ENCODE results near the gene GHITM.
A peak's percentile ranks its signal among the peaks of the same experiment; 100 is the strongest.

The GHITM gene

GRCh38 chr10:84152769-84153168 lies 13.5 kb downstream of the GHITM start:
- Histone ChIP-seq H3K9me3 (ENCODE audit: control insufficient read depth, low read depth, low read length) (no peaks in the 10 kb centered on the region), H3K36me3 (ENCODE audit: control insufficient read depth, low read depth, low read length) (peaks cover 66% of the 10 kb centered on the region), H3K4me3 (ENCODE audit: low read length) (no peak overlapping the region), H3K4me1 (ENCODE audit: control insufficient read depth, low read depth, low read length) (no peaks in the 10 kb centered on the region), H3K27ac (ENCODE audit: low read length) (no peak overlapping the region), H3K9ac (ENCODE audit: low read length) (no peak overlapping the region), H3K27me3 (ENCODE audit: control insufficient read depth, insufficient read depth, low read length) (no peaks in the 10 kb centered on the region)

- Histone ChIP-seq H3K27me3 (ENCODE audit: control insufficient read depth, insufficient read depth, low read length) (no peaks in the 10 kb centered on the region), H3K9ac (ENCODE audit: low read length) (no peak overlapping the region), H3K27ac (ENCODE audit: low read length) (no peak overlapping the region), H3K4me1 (ENCODE audit: control insufficient read depth, low read depth, low read length) (peaks cover 14% of the 10 kb centered on the region), H3K36me3 (ENCODE audit: control insufficient read depth, low read depth, low read length) (peaks cover 45% of the 10 kb centered on the region), H3K9me3 (ENCODE audit: control insufficient read depth, low read depth, low read length) (no peaks in the 10 kb centered on the region), H3K4me3 (ENCODE audit: low read length) (no peak overlapping the region)
Measured at GRCh38 chr10:84155521-84155920, 16.2 kb downstream of the GHITM start.

GRCh38 chr10:84156009-84156408 lies 16.7 kb downstream of the GHITM start:
- no peaks in the 10 kb centered on the region for H3K27me3 ChIP-seq (ENCODE audit: control insufficient read depth, insufficient read depth, low read length)
- H3K9me3 ChIP-seq (ENCODE audit: control insufficient read depth, low read depth, low read length) = no peaks in the 10 kb centered on the region
- no peak overlapping the region for H3K27ac ChIP-seq (ENCODE audit: low read length)
- no peak overlapping the region for H3K9ac ChIP-seq (ENCODE audit: low read length)
- no peak overlapping the region for H3K4me3 ChIP-seq (ENCODE audit: low read length)
- H3K36me3 ChIP-seq (ENCODE audit: control insufficient read depth, low read depth, low read length) = peaks cover 40% of the 10 kb centered on the region
- H3K4me1 ChIP-seq (ENCODE audit: control insufficient read depth, low read depth, low read length) = peaks cover 19% of the 10 kb centered on the region

- peaks cover 27% of the 10 kb centered on the region for H3K4me1 ChIP-seq (ENCODE audit: control insufficient read depth, low read depth, low read length)
- H3K27ac ChIP-seq (ENCODE audit: low read length) = no peak overlapping the region
- H3K9ac ChIP-seq (ENCODE audit: low read length) = no peak overlapping the region
Measured at GRCh38 chr10:84156768-84157167, 17.5 kb downstream of the GHITM start.

GRCh38 chr10:84158061-84158460 lies 18.8 kb downstream of the GHITM start:
- peaks cover 20% of the 10 kb centered on the region for H3K36me3 ChIP-seq (ENCODE audit: control insufficient read depth, low read depth, low read length)
- H3K4me1 ChIP-seq (ENCODE audit: control insufficient read depth, low read depth, low read length) = peaks cover 38% of the 10 kb centered on the region
- H3K27me3 ChIP-seq (ENCODE audit: control insufficient read depth, insufficient read depth, low read length) = no peaks in the 10 kb centered on the region
- H3K9ac ChIP-seq (ENCODE audit: low read length) = no peak overlapping the region
- no peak overlapping the region for H3K27ac ChIP-seq (ENCODE audit: low read length)
- H3K9me3 ChIP-seq (ENCODE audit: control insufficient read depth, low read depth, low read length) = no peaks in the 10 kb centered on the region
- H3K4me3 ChIP-seq (ENCODE audit: low read length) = no peak overlapping the region

More at GRCh38 chr10:84156768-84157167, 17.5 kb downstream of the GHITM start:
- H3K36me3 ChIP-seq (ENCODE audit: control insufficient read depth, low read depth, low read length) = peaks cover 33% of the 10 kb centered on the region
- no peaks in the 10 kb centered on the region for H3K9me3 ChIP-seq (ENCODE audit: control insufficient read depth, low read depth, low read length)
- no peaks in the 10 kb centered on the region for H3K27me3 ChIP-seq (ENCODE audit: control insufficient read depth, insufficient read depth, low read length)
- no peak overlapping the region for H3K4me3 ChIP-seq (ENCODE audit: low read length)

GRCh38 chr10:84158550-84158949 lies 19.2 kb downstream of the GHITM start:
- H3K27ac ChIP-seq (ENCODE audit: low read length) = no peak overlapping the region
- H3K27me3 ChIP-seq (ENCODE audit: control insufficient read depth, insufficient read depth, low read length) = no peaks in the 10 kb centered on the region
- H3K9me3 ChIP-seq (ENCODE audit: control insufficient read depth, low read depth, low read length) = no peaks in the 10 kb centered on the region
- H3K36me3 ChIP-seq (ENCODE audit: control insufficient read depth, low read depth, low read length) = peaks cover 16% of the 10 kb centered on the region
- no peak overlapping the region for H3K9ac ChIP-seq (ENCODE audit: low read length)
- H3K4me3 ChIP-seq (ENCODE audit: low read length) = no peak overlapping the region
- H3K4me1 ChIP-seq (ENCODE audit: control insufficient read depth, low read depth, low read length) = peaks cover 43% of the 10 kb centered on the region

- H3K36me3 ChIP-seq (ENCODE audit: control insufficient read depth, low read depth, low read length) = peaks cover 10% of the 10 kb centered on the region
- no peak overlapping the region for H3K4me3 ChIP-seq (ENCODE audit: low read length)
- H3K9ac ChIP-seq (ENCODE audit: low read length) = no peak overlapping the region
- no peaks in the 10 kb centered on the region for H3K9me3 ChIP-seq (ENCODE audit: control insufficient read depth, low read depth, low read length)
- no peaks in the 10 kb centered on the region for H3K27me3 ChIP-seq (ENCODE audit: control insufficient read depth, insufficient read depth, low read length)
- no peak overlapping the region for H3K27ac ChIP-seq (ENCODE audit: low read length)
- H3K4me1 ChIP-seq (ENCODE audit: control insufficient read depth, low read depth, low read length) = peaks cover 49% of the 10 kb centered on the region
Measured at GRCh38 chr10:84159076-84159685, 19.9 kb downstream of the GHITM start.

- no peak overlapping the region for H3K27ac ChIP-seq (ENCODE audit: low read length)
- H3K9ac ChIP-seq (ENCODE audit: low read length) = no peak overlapping the region
- no peaks in the 10 kb centered on the region for H3K36me3 ChIP-seq (ENCODE audit: control insufficient read depth, low read depth, low read length)
- H3K9me3 ChIP-seq (ENCODE audit: control insufficient read depth, low read depth, low read length) = no peaks in the 10 kb centered on the region
- peaks cover 65% of the 10 kb centered on the region for H3K4me1 ChIP-seq (ENCODE audit: control insufficient read depth, low read depth, low read length)
- no peaks in the 10 kb centered on the region for H3K27me3 ChIP-seq (ENCODE audit: control insufficient read depth, insufficient read depth, low read length)
- H3K4me3 ChIP-seq (ENCODE audit: low read length) = peak overlapping the region; percentile 30
Measured at GRCh38 chr10:84160663-84161362, 21.5 kb downstream of the GHITM start.

- Histone ChIP-seq H3K27me3 (ENCODE audit: control insufficient read depth, insufficient read depth, low read length) (no peaks in the 10 kb centered on the region), H3K9me3 (ENCODE audit: control insufficient read depth, low read depth, low read length) (no peaks in the 10 kb centered on the region), H3K27ac (ENCODE audit: low read length) (no peak overlapping the region), H3K4me3 (ENCODE audit: low read length) (no peak overlapping the region), H3K4me1 (ENCODE audit: control insufficient read depth, low read depth, low read length) (peaks cover 63% of the 10 kb centered on the region), H3K36me3 (ENCODE audit: control insufficient read depth, low read depth, low read length) (no peaks in the 10 kb centered on the region), H3K9ac (ENCODE audit: low read length) (no peak overlapping the region)
Measured at GRCh38 chr10:84163996-84164395, 24.7 kb downstream of the GHITM start.

GRCh38 chr10:84164442-84164841 lies 25.1 kb downstream of the GHITM start:
- Histone ChIP-seq H3K36me3 (ENCODE audit: control insufficient read depth, low read depth, low read length) (no peaks in the 10 kb centered on the region), H3K9ac (ENCODE audit: low read length) (peak overlapping the region; percentile 0), H3K27ac (ENCODE audit: low read length) (no peak overlapping the region), H3K27me3 (ENCODE audit: control insufficient read depth, insufficient read depth, low read length) (no peaks in the 10 kb centered on the region), H3K4me3 (ENCODE audit: low read length) (no peak overlapping the region), H3K4me1 (ENCODE audit: control insufficient read depth, low read depth, low read length) (peaks cover 59% of the 10 kb centered on the region), H3K9me3 (ENCODE audit: control insufficient read depth, low read depth, low read length) (no peaks in the 10 kb centered on the region)

GRCh38 chr10:84166620-84167288 lies 27.4 kb downstream of the GHITM start:
- H3K27me3 ChIP-seq (ENCODE audit: control insufficient read depth, insufficient read depth, low read length) = no peaks in the 10 kb centered on the region
- no peaks in the 10 kb centered on the region for H3K36me3 ChIP-seq (ENCODE audit: control insufficient read depth, low read depth, low read length)
- H3K9ac ChIP-seq (ENCODE audit: low read length) = no peak overlapping the region
- no peaks in the 10 kb centered on the region for H3K9me3 ChIP-seq (ENCODE audit: control insufficient read depth, low read depth, low read length)
- H3K4me3 ChIP-seq (ENCODE audit: low read length) = no peak overlapping the region
- H3K4me1 ChIP-seq (ENCODE audit: control insufficient read depth, low read depth, low read length) = peaks cover 39% of the 10 kb centered on the region
- H3K27ac ChIP-seq (ENCODE audit: low read length) = no peak overlapping the region
